Lower leg skin (tissue), 4 donors: ENCODE data around the gene TMEM39B. TPM values are rescaled to one million over a fixed set of nuclear protein-coding genes. Genes with fewer than 3 reads are reported as not detected.
"Not testable (repeated sequence)": the region's sequence is repeated elsewhere in the genome, so short reads cannot be mapped to it uniquely, and the experiment has no call there.

Experiments used
- DNase-seq, 2 donors: peaks; one replicate each; pipeline ENCODE4 v3.0.0-alpha.2; 2019; ENCODE audit warnings: low spot score in 2 of 2
- H3K4me3 ChIP-seq: fragments of 200-600 bp; sonication (generic); 2 replicates; pipeline ENCODE4 v1.5.1; 2017; ENCODE audit warnings: mild to moderate bottlenecking, low read depth; ENCODE audit not compliant: poor library complexity, severe bottlenecking
- CTCF ChIP-seq, 3 donors: fragments of 450-650 bp; IDR thresholded peaks; one replicate each; pipeline ENCODE4 v1.5.1; 2016; ENCODE audit warnings: antibody characterized with exemption in 3 of 3, mild to moderate bottlenecking in 3 of 3, moderate library complexity in 2 of 3
- POLR2A ChIP-seq, 2 donors: fragments of 450-650 bp; IDR thresholded peaks; one replicate each; pipeline ENCODE4 v1.6.1; 2016 to 2017; ENCODE audit warnings: antibody characterized with exemption in 2 of 2, mild to moderate bottlenecking in 1 of 2, moderate library complexity in 1 of 2
- WGBS, 2 donors: methylation state at CpG; one replicate each; pipeline ENCODE4 v1.1.5; 2018; 5-methylcytosine and 5-hydroxymethylcytosine counted together
- intact Hi-C: fragments of 100-400 bp; cut with DNase I; formaldehyde crosslinking; loops from one replicate; pipeline ENCODE4 v1.15.0; 2023; ENCODE audit warnings: low total_unique reads
- total RNA-seq, 4 donors: library from RNA; depleted of rRNA; stranded (reverse); fragments of >200 nt; gene quantifications; one replicate each; pipeline ENCODE4 v1.1.0, GENCODE V29; 2016

The TMEM39B gene
- total RNA-seq, 4 donors from 2014 or later, result 2.9 to 5.0 (median 4.3) TPM

GRCh38 chr1:32071758-32072621 lies 749 bp upstream of the TMEM39B start:
- no peak for TF ChIP-seq CTCF (IDR thresholded peaks at IDR 0.05)
- intact Hi-C loops, result no loop called here
- DNase-seq, result no peak
- peak overlapping the region; percentile 55 for H3K4me3 ChIP-seq
- WGBS, 2 donors, result 17 to 18% methylated on average over 14 of the region's 14 CpGs

GRCh38 chr1:32073299-32074229 lies 825 bp downstream of the TMEM39B start:
- peak overlapping the region; percentile 55 for H3K4me3 ChIP-seq
- peak; percentile 83 to 96 for DNase-seq
- TF ChIP-seq POLR2A (IDR thresholded peaks at IDR 0.05), result no peak
- no peak for TF ChIP-seq CTCF (IDR thresholded peaks at IDR 0.05)
- WGBS, 2 donors, result 22 to 27% methylated on average over 28 of the region's 28 CpGs
- intact Hi-C loops, result no loop called here

- intact Hi-C loops, result no loop called here
- TF ChIP-seq POLR2A (IDR thresholded peaks at IDR 0.05) (no peak), CTCF (IDR thresholded peaks at IDR 0.05) (no peak)
- no peak for DNase-seq
- no peak overlapping the region for H3K4me3 ChIP-seq
- 97 to 98% methylated on average over 9 of the region's 9 CpGs for WGBS, 2 donors
These were observed 2.1 kb downstream of the TMEM39B start for GRCh38 chr1:32074841-32075240.

- TF ChIP-seq CTCF (IDR thresholded peaks at IDR 0.05) (no peak), POLR2A (IDR thresholded peaks at IDR 0.05) (no peak)
- intact Hi-C loops, result no loop called here
- WGBS, 2 donors, result 83 to 88% methylated on average over 3 of the region's 3 CpGs
- DNase-seq, result no peak
- H3K4me3 ChIP-seq, result no peak overlapping the region
These were observed 4.7 kb downstream of the TMEM39B start for GRCh38 chr1:32077451-32077850.

- DNase-seq, result no peak
- 53 to 67% methylated on average over 1 of the region's 1 CpG for WGBS, 2 donors
- TF ChIP-seq CTCF (IDR thresholded peaks at IDR 0.05) (no peak), POLR2A (IDR thresholded peaks at IDR 0.05) (no peak)
- no peak overlapping the region for H3K4me3 ChIP-seq
- intact Hi-C loops, result no loop called here
These were observed 9.3 kb downstream of the TMEM39B start for GRCh38 chr1:32082022-32082421.

GRCh38 chr1:32086381-32086780 lies 13.6 kb downstream of the TMEM39B start:
- DNase-seq, H3K4me3 ChIP-seq, intact Hi-C loops: not testable (repeated sequence)
- WGBS, 2 donors, result 94 to 97% methylated on average over 2 of the region's 2 CpGs
